SK-N-SH (cell line): ENCODE data around the gene DAP.

Experiments
- CTCF ChIP-seq: fragments of 200-600 bp; sonication (generic); IDR thresholded peaks from 2 replicates; pipeline ENCODE4 v1.6.1; 2017; ENCODE audit warnings: antibody characterized with exemption, mild to moderate bottlenecking, moderate library complexity
- EP300 ChIP-seq, 2 experiments: IDR thresholded peaks; 2 replicates each; pipeline versions ENCODE4 v1.4.0 to v1.6.1; 2012; ENCODE audit warnings: borderline replicate concordance in 1 of 2, low read depth in 1 of 2, low read length in 1 of 2
- GATA2 ChIP-seq: sonication (generic); formaldehyde crosslinking; IDR thresholded peaks from 2 replicates; pipeline ENCODE4 v1.5.0; 2020; ENCODE audit warnings: mild to moderate bottlenecking, missing genetic modification reagents
- JUND ChIP-seq: IDR thresholded peaks from 2 replicates; pipeline ENCODE4 v1.4.0; 2012
- MAX ChIP-seq: IDR thresholded peaks from 2 replicates; pipeline ENCODE4 v1.4.0; 2012; ENCODE audit warnings: low read depth
- MXI1 ChIP-seq: IDR thresholded peaks from 2 replicates; pipeline ENCODE4 v1.6.1; 2012; ENCODE audit warnings: mild to moderate bottlenecking, low read depth, low read length, improper control_type of control experiment
- NFIC ChIP-seq: IDR thresholded peaks from 2 replicates; pipeline ENCODE4 v1.4.0; 2012; ENCODE audit warnings: borderline replicate concordance
- RAD21 ChIP-seq: IDR thresholded peaks from 2 replicates; pipeline ENCODE4 v1.6.1; 2012; ENCODE audit warnings: mild to moderate bottlenecking, low read length
- TAF1 ChIP-seq: IDR thresholded peaks from 2 replicates; pipeline ENCODE4 v1.6.1; 2012; ENCODE audit warnings: low read depth, mild to moderate bottlenecking, low read length, moderate library complexity, borderline replicate concordance
- YY1 ChIP-seq: IDR thresholded peaks from 2 replicates; pipeline ENCODE4 v1.4.0; 2012; ENCODE audit warnings: low read depth, mild to moderate bottlenecking
- TF ChIP-seq, protein P1 (sequence below): IDR thresholded peaks from 2 replicates; pipeline ENCODE4 v1.4.0; 2012; ENCODE audit warnings: low read depth, borderline replicate concordance

DNA sequence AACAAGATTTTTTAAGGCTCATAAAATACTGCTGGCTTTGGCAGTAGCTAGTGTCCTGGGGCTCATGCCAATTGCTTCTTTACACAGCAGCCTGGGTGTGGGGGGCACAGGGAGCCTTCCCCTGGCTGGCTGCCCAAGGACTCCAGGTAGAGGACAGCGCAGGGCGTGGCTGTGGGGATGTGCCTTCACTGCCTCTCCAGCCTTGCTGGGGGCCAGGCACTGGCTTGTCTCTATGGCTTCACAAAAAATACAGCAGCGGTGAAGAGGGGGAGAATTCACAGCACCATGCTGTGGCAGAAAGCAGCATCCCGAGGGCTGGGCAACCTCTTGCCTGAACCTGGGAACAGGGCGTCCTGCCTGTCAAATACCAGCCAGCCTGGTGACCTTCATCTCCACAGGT, 57.4 kb downstream of the DAP start:
- TF ChIP-seq TAF1 (no peak), JUND (no peak), RAD21 (no peak), EP300 (IDR thresholded peaks at IDR 0.05; ENCODE audit: borderline replicate concordance in 1 of 2, low read depth in 1 of 2, low read length in 1 of 2) (no peak), CTCF (no peak), MAX (no peak), YY1 (no peak), GATA2 (no peak), MXI1 (no peak), NFIC (no peak)
- TF ChIP-seq, protein P1, sequence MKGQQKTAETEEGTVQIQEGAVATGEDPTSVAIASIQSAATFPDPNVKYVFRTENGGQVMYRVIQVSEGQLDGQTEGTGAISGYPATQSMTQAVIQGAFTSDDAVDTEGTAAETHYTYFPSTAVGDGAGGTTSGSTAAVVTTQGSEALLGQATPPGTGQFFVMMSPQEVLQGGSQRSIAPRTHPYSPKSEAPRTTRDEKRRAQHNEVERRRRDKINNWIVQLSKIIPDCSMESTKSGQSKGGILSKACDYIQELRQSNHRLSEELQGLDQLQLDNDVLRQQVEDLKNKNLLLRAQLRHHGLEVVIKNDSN: no peak
